Measurements from ENCODE around the gene COX6B2. TPM values are rescaled to one million over a fixed set of nuclear protein-coding genes. Genes with fewer than 3 reads are reported as not detected.
A peak's percentile ranks its signal among the peaks of the same experiment; 100 is the strongest.

Gene COX6B2
- total RNA-seq, 1 donor from 2014 or later, result 5.2 TPM

DNA sequence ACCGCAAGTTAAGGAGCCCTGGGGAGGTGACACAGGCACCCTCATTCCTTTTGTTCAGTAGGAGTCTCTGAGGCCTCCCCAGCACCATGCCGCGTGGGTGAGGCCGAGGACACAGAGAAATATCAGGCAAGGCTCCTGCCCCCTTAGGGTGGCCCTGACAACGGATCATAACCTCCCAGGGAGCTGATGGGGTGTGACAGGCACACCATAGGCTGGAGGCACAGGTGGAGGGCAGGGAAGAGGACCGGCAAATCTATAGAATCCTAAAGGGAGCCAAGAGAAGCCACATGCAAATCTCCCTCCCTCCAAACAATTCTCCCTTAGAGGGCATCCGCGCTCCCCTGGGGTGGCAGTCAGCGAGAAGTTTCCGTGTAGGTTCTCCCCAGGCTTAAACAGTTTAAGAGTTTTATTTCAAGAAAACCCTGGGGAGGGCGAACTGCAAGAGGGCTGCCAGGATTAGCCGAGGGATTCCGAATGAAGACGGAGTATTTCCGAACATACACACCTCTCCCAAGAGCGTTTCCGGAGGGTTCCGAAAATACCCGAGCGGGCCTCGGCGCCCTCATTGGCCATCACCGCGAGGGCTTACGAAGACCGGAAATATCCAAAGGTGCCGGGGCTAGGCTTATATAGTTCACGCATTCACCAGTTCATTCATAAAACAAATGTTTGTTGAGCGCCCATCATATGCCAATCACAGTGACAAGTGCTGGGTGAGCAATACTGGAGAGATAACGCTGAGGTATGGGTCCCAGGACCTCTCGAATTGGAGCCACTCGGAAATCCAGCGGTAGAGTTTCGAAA lies 30.6 kb upstream of the COX6B2 start:
- peak in 1 of 2 donors; percentile 98 for DNase-seq (ENCODE audit: extremely low spot score in 2 of 2)
- H3K4me3 ChIP-seq, result peak overlapping the region; percentile 70 to 76
- H3K9me3 ChIP-seq, result no peaks in the 10 kb centered on the region
- no peaks in the 10 kb centered on the region for H3K27me3 ChIP-seq
- peak overlapping the region; percentile 96 for H3K27ac ChIP-seq
- intact Hi-C loops (cut with DNase I), result loop anchor here (2.0 kb wide), 1 partner anchor 44 kb away; no protein-coding TSS in a partner anchor
- TF ChIP-seq POLR2A (IDR thresholded peaks at IDR 0.05), result peak in 1 of 2 donors; percentile 5
- TF ChIP-seq, protein P1, sequence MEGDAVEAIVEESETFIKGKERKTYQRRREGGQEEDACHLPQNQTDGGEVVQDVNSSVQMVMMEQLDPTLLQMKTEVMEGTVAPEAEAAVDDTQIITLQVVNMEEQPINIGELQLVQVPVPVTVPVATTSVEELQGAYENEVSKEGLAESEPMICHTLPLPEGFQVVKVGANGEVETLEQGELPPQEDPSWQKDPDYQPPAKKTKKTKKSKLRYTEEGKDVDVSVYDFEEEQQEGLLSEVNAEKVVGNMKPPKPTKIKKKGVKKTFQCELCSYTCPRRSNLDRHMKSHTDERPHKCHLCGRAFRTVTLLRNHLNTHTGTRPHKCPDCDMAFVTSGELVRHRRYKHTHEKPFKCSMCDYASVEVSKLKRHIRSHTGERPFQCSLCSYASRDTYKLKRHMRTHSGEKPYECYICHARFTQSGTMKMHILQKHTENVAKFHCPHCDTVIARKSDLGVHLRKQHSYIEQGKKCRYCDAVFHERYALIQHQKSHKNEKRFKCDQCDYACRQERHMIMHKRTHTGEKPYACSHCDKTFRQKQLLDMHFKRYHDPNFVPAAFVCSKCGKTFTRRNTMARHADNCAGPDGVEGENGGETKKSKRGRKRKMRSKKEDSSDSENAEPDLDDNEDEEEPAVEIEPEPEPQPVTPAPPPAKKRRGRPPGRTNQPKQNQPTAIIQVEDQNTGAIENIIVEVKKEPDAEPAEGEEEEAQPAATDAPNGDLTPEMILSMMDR (IDR thresholded peaks at IDR 0.05), result no peak
- peaks cover 0 to 30% of the 10 kb centered on the region in 2 donors for H3K36me3 ChIP-seq
- H3K4me1 ChIP-seq, result peaks cover 58% of the 10 kb centered on the region

DNA sequence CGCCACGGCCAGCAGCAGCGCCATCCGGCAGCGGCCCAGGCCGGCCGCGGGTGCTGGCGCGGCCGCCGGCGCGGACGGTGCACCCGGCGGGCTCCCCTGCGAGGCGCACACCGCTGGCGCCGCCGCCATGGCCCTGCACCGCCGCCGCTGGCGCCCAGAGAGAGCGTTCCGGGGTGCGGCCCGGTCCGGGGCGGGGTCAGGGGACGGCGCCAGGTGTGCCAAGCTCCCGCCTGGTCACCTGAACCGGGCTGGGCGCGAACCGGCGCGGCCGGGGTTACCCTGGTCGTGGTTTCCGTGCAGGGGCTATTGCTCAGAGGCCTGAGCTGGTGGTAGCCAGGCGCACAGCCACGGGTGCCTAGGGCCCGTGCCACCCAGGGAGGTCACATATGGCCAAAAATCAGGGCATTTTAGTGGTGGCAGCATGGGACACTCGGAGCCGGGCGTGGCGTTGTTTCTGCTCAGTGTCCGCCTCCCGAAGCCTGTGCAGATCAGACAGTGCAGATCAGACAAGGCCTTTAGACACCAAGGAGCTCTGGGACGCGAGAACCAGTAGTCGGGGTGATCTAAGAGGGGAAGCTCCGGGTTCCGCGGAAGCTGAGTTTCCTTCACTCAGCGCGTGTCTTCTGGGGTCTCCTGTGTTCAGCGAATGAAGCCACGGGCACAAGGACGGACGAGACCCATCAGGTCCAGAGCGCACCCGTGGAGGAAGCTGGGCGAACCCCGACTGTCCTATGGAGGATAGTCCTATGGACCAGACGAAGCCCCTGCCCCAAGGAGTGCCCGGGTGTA lies 29.8 kb upstream of the COX6B2 start, which contains the start of gene TMEM238:
TSS of gene TMEM238 (minus strand) at position 162 of the 789 bp plus-strand sequence. CDS start at position 129, 33 bp downstream.
- H3K4me1 ChIP-seq, result peaks cover 50% of the 10 kb centered on the region
- peaks cover 0 to 22% of the 10 kb centered on the region in 2 donors for H3K36me3 ChIP-seq
- peak within 1 kb of the TSS; percentile 96 for H3K27ac ChIP-seq
- H3K9me3 ChIP-seq, result no peaks in the 10 kb centered on the region
- no peaks in the 10 kb centered on the region for H3K27me3 ChIP-seq
- intact Hi-C loops (cut with DNase I), result loop anchor here (2.0 kb wide), 1 partner anchor 44 kb away; no protein-coding TSS in a partner anchor
- TF ChIP-seq POLR2AphosphoS5 (IDR thresholded peaks at IDR 0.05; ENCODE audit: insufficient read depth in 1 of 2, low read depth in 1 of 2) (no peak), POLR2A (IDR thresholded peaks at IDR 0.05) (no peak)
- TF ChIP-seq, protein P1 (IDR thresholded peaks at IDR 0.05), result no peak
- peak within 1 kb of the TSS; percentile 70 to 76 for H3K4me3 ChIP-seq
- no peak for DNase-seq (ENCODE audit: extremely low spot score in 2 of 2)

- intact Hi-C loops (cut with DNase I), result loop anchor here (2.0 kb wide), 1 partner anchor 43 kb away; no protein-coding TSS in a partner anchor
- Histone ChIP-seq H3K27me3 (no peaks in the 10 kb centered on the region), H3K36me3 (peaks cover 0 to 16% of the 10 kb centered on the region in 2 donors), H3K4me1 (peaks cover 42% of the 10 kb centered on the region), H3K4me3 (peak overlapping the region; percentile 70 to 76), H3K9me3 (no peaks in the 10 kb centered on the region), H3K27ac (peak overlapping the region; percentile 96)
- no peak for DNase-seq (ENCODE audit: extremely low spot score in 2 of 2)
- TF ChIP-seq POLR2A (IDR thresholded peaks at IDR 0.05) (no peak), POLR2AphosphoS5 (IDR thresholded peaks at IDR 0.05; ENCODE audit: insufficient read depth in 1 of 2, low read depth in 1 of 2) (no peak)
- TF ChIP-seq, protein P1 (IDR thresholded peaks at IDR 0.05), result no peak
These were observed 29.0 kb upstream of the COX6B2 start for GRCh38 chr19:55383279-55384130.

- no peak for TF ChIP-seq POLR2AphosphoS5 (IDR thresholded peaks at IDR 0.05; ENCODE audit: insufficient read depth in 1 of 2, low read depth in 1 of 2)
- TF ChIP-seq, protein P1 (IDR thresholded peaks at IDR 0.05), result no peak
- TF ChIP-seq POLR2A (IDR thresholded peaks at IDR 0.05), result no peak
- Histone ChIP-seq H3K4me1 (peaks cover 33% of the 10 kb centered on the region), H3K9me3 (no peaks in the 10 kb centered on the region), H3K4me3 (no peak overlapping the region), H3K27ac (no peak overlapping the region), H3K27me3 (no peaks in the 10 kb centered on the region), H3K36me3 (peaks cover 0 to 6% of the 10 kb centered on the region in 2 donors)
- no peak for DNase-seq (ENCODE audit: extremely low spot score in 2 of 2)
- intact Hi-C loops (cut with DNase I), result no loop called here
These were observed 28.1 kb upstream of the COX6B2 start for GRCh38 chr19:55382522-55383054.

Measured in vagina (tissue), 2 donors.